ENCODE data around the gene ACADSB.

Gene ACADSB

DNA sequence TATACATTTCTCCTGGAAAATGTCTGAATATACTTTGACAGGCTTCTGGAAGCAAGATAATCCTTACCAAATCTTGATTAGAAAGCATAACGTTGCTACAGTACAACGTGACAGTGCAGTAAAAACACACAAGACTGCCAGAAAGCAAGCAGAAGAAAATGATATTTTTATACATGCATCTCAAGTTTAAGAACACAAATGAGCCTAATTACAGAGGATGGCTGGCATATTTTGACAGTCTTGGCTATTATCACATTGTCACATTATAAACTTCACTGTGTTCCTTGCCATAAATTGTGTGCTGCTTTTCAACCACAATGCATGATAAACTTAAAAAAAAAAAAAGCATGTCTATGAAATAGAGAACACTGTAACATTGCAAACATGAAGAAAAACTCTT, 4.5 kb upstream of the ACADSB start:
- DNase-seq (ENCODE audit: low read depth): no peak

DNA sequence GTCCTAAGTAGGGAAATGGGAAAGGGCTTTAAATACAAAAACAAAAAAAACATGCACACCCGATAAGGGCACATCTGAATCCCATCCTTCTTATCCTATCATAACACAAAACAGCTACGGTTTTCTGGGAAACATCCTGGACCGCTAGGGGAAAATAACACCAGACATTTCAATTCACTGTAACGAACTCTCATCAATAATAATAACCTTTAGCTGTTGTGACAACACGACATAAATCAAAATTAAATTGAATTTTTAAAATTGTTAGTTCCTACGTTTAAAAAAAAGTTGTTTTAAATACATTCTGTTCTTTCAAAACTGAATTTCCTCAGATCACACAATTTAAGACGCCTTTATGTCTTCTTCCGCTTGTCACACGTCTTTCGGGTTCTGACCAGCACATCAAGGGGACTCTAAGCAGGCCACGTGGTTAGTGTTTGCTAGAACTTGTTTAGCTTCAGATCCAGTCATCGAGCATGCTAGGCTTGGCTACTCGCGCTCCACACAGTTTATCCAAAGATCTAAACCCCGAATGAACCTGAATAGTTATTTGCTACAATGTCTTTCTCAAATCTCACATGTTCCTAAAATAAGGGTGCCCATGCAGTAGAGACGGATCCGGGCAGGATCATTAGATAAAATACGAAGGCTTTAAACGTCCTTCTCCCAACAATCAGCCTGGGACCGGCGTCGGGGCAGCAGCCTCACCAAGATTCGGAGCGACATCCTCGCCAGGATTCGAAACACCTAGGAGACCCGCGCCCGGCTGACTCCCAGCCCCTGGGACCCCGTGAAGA, 1.1 kb upstream of the ACADSB start:
- peak; percentile 30 for DNase-seq (ENCODE audit: low read depth)

DNA sequence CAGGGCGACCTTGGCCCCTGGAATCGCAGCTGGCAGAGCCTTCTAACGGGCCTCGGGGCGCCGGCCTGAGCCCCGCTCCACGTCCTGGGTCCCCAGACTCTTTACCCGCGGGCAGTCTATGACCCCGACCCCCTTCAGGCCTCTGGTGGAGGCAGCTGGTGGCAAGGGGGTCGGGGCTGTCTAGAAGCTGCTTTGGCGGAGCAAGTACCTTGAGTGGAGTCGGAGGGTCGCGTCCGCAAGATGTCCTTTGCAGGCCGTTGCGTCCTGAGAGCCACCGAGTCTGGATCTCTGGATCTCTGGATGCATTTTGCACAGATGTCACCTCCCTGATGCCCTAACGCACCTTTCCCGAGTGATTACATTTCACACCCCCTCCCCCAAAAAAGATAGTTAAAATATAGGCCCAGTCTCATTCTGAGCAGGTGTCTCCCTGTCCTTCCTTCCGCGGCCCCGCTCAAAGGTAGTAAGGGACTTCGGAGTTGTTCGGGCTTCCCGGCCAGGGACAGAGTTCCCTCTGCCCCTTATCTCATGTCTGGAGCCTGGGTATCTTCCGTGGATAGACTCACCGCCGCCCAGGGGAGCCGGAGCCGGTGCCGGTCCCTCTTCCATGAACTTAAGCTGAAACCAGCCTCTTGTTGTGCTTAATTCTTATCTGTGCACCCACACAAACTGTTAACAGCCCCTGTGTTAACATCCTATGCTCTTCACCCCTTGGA, 457 bp downstream of the ACADSB start:
- no peak for DNase-seq (ENCODE audit: low read depth)

DNA sequence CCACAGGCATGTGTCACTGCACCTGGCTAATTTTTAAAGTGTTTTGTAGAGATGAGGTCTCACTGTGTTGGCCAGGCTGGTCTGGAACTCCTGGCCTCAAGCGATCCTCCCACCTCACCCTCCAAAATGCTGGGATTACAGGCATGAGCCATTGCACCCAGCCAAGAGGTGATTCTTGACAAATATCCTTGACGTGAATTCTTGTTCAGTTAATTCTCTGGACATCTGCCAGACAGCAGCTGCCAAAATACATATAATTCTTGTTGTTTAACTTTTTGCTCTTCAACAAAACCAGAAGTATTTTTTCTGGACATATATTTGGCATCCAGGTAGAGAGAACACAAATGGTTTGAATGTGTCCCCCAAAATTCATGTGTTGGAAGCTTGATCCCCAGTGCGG, 3.2 kb downstream of the ACADSB start:
- no peak for DNase-seq (ENCODE audit: low read depth)

DNA sequence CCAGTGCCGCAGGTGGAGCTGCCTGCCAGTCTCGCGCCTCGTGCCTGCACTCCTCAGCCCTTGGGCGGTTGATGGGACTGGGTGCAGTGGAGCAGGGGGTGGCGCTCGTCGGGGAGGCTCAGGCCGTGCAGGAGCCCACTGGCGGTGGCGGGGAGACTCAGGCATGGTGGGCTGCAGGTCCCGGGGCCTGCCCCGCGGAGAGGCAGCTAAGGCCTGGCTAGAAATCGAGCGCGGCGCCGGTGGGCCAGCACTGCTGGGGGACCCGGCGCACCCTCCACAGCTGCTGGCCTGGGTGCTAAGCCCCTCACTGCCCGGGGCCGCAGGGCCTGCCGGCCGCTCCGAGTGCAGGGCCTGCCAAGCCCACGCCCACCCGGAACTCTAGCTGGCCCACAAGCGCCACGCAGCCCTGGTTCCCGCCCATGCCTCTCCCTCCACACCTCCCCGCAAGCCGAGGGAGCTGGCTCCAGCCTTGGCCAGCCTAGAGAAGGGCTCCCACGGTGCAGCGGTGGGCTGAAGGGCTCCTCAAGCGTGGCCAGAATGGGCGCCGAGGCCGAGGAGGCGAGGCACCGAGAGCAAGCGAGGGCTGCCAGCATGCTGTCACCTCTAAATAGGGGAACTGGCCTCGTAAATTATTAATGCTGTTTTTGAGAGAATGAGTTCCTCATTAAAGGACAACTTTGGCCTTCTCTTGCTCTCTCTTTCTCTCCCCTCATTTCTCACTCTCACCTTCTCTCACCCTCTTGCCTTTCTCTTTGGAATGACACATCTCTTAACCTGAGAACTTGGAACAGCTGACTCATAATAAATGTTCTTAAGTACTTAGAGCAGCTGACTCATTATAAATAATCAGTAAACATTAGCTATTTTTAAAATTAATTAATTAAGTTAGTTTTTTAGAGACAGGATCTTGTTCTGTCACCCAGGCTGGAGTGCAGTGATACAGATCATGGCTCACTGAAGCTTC, 4.9 kb downstream of the ACADSB start:
- no peak for DNase-seq (ENCODE audit: low read depth)

DNA sequence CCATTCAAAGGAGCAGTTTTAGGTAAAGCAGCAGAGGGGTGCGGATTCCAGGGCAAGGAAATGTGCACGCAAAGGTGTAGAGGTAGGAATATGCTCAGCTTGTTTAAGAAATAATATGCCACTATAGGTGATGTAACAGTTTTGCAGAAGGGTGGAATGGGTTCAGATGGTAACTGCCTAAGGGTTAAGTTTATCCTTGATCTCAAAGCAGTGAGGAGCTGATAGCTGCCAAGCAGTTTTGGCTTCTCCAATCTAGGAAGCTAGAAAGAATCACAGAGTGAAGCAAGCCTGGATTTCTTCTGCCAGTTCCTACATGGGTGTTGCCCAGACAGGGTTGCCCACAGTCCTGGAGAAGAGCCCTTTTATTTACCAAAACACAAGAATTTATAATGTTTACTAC, 6.0 kb downstream of the ACADSB start:
- DNase-seq (ENCODE audit: low read depth): no peak

DNA sequence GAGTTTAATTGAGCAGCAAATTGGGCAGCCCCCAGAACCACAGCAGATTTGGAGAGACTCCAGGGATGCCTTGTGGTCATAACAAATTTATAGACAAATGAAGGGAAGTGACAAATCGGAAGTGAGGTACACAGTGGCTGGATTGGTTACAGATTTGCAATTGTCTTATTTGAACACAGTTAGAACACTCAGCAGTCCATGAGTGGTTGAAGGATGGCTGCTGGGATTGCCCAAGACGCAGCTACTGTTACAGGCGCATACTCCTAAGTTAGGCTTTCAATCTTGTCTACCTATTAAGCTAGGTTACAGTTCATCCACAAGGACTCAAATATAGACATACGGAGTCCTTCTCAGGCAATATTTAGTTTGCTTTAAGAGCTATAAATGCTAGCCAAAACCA, 7.4 kb downstream of the ACADSB start:
- DNase-seq (ENCODE audit: low read depth): no peak

DNA sequence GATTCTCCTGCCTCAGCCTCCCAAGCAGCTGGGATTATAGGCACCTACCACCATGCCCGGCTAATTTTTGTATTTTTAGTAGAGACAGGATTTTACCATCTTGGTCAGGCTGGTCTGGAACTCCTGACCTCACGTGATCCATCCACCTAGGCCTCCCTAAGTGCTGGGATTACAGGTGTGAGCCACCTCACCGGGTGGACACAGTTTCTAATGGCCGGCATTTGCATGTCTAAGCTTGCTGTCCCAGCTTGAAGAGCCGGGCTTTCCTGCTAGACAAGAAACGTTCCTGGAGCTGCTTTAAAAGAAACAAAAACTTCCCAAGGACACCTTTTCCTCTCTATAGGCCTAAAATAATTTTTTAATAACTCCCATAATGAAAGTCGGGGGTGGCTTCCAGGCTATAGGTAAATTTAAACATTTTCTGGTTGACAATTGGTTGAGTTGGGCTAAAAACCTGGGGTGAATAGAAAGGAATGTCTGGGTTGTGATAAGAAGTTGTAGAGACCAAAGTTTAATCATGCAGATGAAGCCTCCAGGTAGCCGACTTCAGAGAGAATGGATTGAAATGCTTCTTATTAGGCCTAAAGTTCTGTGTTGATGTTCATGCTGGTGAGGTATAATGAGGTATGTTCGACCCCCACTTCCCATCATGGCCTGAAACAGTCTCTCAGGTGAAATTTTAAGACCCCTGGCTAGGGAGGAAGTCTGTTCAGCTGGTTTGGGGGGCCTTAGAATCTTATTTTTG, 8.8 kb downstream of the ACADSB start:
- no peak for DNase-seq (ENCODE audit: low read depth)

DNA sequence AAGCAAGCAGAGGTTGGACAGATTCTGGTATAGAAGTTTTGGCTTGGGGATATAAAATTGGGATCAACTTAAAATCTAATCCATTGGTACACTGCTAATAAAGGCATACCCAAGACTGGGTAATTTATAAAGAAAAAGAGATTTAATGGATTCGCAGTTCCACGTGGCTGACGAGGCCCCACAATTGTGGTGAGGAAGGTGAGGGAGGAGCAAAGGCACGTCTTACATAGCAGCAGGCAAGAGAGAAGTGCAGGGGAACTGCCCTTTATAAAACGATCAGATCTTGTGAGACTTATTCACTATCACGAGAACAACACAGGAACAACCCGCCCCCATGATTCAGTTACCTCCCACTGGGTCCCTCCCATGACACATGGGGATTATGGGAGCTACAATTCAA, 9.7 kb downstream of the ACADSB start:
- no peak for DNase-seq (ENCODE audit: low read depth)

DNA sequence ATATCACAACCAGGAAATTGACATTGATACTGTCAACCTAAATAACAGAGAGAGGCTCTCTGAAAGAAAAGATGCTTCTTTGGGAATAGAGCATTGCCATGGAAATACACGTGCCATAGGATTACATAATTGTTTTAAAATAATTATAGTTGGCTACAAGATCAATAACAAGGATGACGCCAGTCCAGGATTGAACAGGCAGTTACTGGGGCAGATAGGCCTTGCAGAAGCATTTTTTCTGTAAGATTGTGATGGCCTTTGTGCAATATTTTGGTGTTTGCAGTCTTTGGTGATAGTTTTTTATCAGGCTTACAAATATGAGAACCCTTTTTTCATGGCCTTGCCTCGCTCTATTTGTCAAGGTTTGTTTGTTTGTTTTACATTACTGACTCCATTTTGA, 10.5 kb downstream of the ACADSB start:
- no peak for DNase-seq (ENCODE audit: low read depth)

DNA sequence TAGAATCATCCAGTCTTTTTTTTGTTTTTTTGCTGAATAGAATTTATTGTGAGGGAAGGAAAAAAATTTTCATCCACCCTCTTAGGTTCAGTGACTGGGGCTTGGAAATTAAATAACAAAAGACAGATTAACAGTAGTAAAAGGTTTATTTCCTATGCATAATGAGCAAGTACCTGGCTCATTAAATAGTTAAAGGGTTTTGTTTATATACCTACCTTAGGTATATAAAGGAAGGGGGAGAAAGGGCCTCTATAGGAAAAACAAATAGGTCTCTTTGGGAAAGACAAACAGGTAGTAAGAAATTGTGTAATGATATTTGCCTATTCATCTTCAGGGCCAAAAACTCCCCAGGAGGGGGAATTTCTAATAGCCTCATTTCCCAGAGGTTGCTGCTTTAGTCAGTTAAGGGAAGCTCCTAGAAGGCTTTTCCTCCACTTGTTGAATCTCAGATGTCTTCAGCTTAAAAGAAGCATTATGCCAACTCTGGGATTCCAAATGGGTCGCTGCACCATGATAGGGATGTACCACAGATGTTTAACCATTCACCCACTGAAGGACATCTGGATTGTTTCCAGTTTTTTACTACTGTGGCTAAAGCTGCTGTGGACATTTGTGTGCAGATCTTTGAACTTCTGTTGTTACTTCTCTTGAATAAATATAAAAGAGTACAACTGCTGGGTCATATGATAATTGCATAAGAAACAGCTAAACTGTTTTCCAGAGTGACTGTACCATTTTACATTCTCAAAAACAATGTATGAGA, 11.3 kb downstream of the ACADSB start:
- DNase-seq (ENCODE audit: low read depth): no peak

DNA sequence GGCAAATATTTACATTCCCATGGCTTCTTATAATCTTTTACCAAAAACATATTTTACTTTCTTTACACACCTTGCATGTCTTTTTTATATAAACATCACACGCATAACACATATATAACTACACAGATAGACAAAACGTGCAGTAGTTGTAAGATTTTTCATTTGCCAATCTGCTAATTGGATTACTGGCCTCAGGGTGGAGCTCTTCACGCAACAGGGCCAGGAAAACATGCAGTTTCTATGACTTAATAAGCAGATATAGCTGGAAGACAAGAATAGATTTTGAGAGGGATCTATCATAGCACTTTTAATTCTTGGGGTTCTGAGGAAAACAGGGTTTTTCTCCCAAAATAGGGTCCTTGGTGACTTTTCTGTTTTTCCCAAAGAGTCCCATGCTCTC, 12.7 kb downstream of the ACADSB start:
- no peak for DNase-seq (ENCODE audit: low read depth)

DNA sequence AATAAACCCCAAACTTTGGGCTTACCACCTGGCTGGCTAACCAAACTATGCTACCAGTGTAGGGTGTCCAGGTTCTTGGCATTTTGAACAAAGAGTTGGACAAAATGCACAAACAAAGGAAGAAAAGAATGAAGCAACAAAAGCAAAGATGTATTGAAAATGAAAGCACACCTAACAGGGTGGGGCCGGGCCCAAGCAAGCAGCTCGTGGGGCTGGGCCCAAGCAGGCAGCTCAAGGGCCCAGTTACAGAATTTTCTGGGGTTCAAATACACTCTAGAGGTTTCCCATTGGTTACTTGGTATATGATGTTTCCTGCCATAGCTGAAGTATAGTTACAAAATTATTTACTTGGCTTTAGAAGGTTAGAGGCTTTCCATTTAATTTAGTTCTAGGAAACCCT, 15.7 kb downstream of the ACADSB start:
- no peak for DNase-seq (ENCODE audit: low read depth)

DNA sequence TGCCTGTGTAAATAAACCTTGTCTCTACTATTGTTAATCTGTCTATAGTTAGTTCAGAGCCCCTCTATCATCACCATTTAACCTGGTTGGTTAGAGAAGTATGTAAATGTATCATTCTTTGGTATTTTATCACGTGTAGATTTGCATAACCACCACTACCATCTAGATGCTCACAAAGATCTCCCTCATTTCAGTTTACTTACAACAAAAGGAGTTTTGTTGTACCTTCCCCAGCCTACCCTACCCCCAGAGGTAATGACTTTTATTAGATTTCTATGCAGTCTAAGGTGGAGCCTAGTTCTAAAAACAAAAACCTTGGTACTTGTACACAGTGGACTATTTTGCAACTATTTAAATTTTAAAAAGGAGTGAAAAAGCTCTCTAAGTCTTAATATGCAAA, 17.5 kb downstream of the ACADSB start:
- DNase-seq (ENCODE audit: low read depth): no peak

DNA sequence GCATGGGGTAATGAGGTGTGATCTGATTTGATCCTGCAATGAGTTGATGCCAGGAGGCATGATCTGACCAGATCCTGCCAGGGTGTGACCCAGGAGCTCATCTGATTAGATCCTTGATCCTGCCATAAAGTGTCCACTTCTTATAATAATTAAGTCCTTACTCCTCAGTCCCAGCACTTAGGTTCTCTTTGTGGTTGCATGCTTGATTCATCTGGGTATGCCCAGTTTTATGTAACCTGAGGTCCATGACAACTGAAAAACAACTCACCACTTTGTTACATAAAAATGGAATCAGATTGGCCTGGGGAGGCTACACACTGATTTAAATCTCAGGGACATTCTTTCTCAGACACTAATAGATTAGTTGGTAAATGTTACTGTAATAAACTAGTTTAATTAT, 19.1 kb downstream of the ACADSB start:
- DNase-seq (ENCODE audit: low read depth): no peak

DNA sequence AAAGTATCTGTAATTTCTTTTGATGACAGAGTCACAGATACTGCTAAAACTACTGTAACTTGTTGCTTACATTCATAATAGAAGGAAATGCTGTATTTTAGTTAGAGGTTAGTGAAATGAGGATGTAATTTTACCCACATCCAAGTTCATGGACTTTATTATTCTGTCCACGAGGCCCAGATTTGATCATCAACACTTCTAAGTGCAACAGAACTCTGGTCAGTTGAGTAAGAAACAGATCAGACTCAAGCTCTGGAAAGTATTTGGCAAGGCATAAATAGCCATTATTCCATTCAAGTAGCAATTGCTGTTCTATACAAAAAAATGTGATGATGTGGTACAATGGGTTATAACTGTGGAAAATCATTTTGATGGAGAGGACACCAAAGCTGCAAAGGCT, 22.3 kb downstream of the ACADSB start:
- no peak for DNase-seq (ENCODE audit: low read depth)

DNA sequence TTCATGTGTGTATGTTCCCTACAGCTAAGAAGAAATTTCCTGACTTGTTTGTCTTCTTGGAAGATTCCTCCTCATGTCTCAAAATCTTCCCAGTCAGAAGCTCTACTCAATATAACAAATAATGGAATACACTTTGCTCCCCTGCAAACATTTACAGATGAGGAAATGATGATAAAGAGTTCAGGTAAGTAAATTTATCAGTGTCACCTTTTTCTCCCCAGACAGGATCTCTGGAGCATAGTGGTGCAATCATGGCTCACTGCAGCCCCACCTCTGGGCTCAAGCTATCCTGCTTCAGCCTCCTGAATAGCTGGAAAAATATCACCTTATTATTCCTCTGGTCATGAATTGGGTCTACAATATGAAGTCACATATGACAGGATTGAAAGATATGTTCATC, 25.5 kb downstream of the ACADSB start:
- no peak for DNase-seq (ENCODE audit: low read depth)

DNA sequence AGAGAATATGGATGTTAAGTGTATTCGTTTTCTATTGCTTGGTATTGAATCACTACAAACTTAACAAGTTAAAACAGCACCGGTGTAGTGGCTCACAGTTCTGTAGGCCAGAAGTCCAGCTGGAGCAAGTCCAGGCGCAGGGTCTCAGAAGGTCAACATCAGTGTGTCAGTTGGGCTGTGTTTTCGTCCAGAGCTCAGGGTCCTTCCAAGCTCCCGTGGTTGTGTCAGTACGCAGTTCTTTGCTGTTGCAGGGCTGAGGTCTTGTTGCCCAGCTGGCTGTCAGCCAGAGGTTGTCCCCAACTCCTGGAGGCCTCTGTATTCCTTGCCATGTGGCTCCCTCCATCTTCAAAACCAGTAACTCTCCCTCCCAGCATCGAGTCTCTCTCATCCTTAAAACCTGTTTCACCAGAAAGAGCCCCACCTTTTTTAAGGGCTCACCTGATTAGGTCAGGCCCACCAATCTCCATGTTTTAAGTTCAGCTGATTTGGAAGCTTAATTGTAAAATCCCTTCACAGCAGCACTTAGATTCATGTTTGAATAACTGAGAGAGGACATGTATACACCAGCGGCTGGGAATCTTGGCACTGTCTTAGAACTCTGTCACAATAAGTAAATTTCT, 26.8 kb downstream of the ACADSB start:
- no peak for DNase-seq (ENCODE audit: low read depth)

DNA sequence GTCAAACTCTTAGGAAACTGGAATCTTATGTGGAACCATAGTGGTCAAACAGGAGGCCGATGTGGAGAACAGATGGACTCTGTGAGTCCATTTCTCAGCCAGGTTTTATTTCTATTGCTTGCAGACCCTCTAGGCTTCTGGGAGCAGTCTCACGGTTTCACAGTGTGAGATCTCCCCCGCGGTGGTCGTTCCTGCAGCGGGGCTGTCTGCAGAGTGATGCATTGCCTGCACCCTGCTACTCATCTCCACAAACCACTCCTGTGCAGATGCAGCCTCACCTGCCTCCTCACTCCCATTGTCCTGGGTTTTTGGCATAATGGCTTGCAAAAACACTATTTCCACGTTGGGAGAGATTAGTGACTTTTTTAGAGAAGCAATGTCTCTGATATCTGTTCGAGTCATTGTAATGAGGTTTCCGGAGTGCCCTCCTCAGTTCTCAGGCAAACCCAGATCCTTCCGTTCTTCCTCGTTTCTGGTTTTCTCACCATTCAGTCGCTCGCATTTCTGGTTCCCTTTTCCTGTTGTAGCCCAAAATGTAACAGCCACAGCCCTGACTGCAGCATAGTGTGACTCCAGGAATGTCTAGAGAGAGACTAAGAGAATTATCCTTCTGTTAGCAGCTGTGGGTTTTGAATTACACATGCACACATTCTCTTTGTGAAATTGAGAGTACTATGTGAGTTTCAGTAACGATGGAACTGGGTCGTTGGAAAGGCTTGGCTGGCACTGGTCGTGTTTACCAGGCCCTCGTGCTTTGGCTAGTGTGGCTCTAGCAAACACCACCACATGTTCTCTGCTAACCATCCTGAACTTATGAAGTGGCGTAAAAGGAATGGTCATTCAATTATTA, 30.2 kb downstream of the ACADSB start:
- DNase-seq (ENCODE audit: low read depth): no peak

DNA sequence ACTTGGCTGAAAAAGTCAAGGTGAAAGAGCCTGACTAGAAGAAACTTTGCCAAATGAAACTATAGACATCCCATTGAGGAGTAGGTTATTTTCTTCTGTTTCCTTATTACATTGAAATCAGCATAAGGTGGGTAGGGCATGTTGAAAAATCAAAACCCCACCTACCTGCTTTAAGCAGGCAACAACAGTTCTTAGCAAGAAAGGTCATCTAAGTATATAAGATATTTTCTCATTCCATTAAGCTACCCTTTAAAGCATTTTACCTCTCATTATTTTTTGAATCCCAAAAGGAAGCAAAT, 30.8 kb downstream of the ACADSB start:
- DNase-seq (ENCODE audit: low read depth): no peak
